ENCODE measurements around the gene CDH4. TPM values are rescaled to one million over a fixed set of nuclear protein-coding genes. Genes with fewer than 3 reads are reported as not detected.
A peak's percentile ranks its signal among the peaks of the same experiment; 100 is the strongest.

Gene CDH4
- total RNA-seq: 0.17 and 0.47 TPM in 2 replicates

DNA sequence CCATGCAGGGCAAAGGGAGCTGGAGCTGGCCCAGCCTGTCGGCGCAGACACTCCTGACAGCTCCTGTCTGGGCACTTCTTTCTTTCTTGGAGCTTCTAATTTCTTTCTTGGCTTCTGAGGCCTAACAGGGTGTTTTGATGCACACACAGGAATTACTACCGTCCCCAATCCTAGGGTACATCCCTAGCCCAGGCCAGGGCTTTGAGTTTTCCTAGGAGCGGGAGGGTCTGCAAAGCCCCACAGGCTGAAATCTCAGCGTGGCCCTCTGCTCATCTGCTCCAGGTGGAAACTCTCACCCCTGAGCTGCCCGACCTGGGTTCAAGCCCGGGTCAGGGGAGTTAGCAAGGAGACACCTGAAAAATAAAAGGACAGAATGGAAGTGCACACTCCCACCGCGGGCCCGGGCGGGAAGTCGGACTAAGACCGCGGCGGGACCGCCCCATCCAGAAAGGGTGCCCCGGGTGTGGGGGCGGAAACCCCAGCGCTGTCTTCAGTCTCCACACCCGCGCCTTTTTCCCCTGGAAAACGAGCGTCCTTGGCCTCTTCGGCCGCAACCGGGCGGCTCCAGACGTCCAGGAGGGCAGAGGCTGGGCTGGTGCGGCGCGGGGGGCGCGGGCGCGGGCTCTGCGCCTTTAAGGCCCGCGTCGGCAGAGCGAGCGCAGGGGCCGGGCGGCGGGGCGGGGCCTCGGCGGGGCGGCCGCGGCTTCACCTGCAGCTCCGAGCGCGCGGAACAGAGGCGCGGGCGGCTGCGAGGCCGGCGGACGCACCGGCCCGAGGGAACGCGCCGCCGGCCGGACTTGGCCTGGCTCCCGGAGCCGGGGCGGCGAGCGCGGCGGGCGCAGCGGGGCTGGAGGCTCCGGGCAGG is at the start of gene CDH4:
CDH4 (plus strand) TSS at position 733 of the 865 bp plus-strand sequence.
- DNase-seq: peak; percentile 13

DNA sequence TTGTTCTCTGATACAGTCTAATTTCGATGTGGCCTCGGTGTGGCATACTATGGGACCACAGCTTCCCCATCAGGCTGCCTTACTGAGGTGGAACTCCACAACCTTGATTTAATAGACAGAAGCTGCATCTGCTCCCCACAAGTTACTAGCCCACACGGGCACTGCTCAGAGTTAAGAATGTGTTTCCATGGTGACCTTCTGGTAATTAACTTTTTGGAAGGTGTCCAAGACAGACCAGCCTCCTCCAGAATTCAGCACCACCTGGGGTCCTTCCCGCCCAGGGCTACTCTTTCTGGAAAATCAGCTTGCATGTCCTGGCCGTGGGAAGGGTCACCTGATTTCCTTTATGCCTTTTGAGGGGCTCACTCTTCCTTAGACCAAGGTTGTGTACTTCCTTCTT is 48.7 kb upstream of the CDH4 start:
- DNase-seq: no peak

DNA sequence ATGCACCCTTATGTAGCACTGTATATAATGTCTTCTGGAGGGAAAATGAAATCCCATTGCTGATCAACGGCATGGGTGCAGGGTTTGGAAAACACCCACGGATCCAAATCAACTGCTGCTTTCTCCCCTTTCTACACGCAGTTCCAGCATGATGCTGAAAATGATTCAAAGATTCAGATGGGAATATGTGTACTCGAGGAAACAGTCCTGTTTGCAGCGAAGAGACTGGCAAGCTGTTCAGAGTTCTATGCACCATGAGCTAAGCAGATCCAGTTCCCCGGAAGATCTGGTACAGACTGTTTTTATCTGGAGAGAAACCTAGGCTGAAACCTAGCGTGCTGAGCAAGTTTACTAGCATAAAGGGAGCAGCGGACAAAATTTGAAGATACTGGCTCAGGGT is 47.9 kb upstream of the CDH4 start:
- DNase-seq: no peak

DNA sequence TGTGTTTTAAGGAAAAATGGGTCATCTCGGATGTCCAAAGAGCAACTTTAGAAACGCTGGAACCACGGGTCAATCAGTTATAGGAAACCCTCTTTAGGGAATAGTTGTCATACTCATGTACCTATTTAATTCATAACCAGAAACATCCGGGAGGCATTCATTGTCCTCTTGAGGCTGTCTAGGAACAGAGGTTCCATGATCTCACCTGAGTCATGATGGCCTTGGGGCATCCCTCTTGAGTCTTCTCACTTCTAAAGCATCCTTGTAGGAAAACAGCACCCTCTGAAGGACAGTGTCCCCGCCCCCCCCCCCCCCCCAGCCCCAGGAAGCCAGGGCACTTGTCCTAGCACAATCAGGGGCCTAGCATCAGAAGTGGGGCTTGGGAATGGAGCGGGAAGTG is 46.3 kb upstream of the CDH4 start:
- no peak for DNase-seq

DNA sequence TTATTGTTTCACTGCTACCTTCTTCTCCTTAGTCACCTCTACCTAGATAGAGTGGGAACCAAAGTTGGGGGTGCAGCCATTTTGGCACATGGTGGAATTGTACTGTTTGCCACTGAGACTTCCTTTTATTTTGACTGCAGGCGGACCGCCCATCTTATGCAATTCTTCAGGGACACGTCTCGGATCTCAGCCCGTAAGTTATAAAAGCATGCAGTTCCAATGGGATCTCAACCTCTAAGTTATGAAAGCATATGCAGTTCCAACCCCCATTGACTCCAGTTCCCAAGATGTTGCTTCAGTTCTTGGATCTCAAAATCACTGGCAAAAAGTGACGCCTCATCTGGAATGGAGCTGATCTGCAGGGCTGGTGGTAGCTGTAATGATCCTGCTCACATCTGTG is 41.2 kb upstream of the CDH4 start:
- no peak for DNase-seq

DNA sequence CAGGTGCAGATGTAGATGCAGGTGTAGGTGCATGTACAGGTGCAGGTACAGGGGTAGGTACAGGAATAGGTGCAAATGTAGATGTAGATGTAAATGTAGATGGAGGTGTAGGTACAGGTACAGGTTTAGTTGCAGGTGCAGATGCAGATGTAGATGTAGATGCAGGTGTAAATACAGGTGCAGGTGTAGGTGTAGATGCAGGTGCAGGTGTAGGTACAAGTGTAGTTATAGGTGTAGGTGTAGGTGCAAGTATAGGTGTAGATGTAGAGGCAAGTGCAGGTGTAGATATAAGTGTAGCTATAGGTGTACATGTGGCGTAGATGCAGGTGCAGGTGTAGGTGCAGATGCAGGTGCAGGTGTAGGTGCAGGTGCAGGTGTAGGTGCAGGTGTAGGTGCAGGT is 34.2 kb upstream of the CDH4 start:
- DNase-seq: no peak

DNA sequence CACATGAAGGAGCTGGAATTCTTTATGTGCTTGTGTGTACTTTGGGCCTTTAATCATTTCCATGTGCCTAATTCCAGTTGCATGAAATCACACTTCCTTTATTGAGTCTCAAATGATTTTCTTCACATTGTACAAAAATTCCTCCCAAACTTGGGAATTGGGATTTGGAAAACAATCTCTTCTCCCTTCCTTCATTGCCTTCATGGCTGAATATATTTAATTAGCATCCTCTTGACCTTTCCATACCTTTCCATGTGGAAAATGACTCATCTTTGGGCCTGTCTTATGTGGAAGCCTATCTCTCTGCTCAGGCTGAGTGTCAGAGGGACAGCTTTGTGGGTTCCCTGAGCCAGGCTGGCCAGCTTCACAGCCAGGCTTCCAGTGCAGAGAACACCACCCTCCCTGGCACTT is 33.0 kb upstream of the CDH4 start:
- peak; percentile 7 for DNase-seq

DNA sequence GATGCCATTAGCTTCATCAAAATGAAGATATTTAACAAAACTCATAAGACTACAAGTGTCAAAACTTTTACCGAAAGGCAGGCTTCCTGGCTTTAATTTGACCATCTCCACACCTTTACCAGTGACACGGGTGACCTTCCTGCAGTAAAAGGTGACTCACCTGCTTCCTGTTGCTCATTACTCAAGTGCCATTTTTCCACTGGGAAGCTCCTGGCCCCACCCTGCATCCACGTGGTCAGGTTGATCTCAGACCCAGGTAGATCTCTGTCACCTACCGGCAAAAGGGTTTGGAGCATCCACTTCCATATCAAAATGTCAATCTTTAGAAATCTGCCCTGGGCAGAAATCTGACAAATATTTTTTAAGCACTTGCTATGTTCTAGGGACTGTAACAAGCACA is 31.9 kb upstream of the CDH4 start:
- no peak for DNase-seq

DNA sequence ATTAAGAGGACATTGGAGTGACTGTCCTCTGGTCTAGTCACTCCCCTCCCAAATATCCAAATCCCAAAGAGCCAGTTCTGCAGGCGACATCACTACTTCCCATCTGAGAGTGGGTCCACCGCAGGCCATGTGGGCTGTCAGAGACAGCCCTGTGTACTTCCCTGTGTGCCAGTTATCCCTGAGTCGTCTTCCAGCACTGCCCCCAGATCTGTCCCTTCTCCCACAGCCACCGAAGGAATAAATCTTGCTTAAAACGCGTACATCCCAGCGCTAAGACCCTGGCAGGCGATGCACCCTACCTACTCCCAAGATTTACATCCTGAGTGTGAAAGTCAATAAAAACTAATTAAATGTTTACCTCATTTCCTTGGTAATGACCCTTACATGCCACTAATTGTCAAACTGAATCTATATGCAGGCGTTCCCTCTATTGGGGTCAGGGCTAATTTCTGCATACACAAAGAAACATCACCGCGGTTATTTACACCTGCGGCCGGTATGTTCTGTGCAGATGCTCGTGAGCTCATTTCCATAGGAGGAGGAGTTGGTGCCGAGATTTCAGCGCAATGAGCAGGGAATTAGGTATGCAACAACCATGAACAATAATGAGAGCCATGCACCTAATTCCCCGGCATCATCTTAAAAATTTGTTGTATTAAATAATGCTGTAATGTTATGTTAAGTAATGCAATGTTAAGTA is 31.3 kb upstream of the CDH4 start:
- DNase-seq: no peak

DNA sequence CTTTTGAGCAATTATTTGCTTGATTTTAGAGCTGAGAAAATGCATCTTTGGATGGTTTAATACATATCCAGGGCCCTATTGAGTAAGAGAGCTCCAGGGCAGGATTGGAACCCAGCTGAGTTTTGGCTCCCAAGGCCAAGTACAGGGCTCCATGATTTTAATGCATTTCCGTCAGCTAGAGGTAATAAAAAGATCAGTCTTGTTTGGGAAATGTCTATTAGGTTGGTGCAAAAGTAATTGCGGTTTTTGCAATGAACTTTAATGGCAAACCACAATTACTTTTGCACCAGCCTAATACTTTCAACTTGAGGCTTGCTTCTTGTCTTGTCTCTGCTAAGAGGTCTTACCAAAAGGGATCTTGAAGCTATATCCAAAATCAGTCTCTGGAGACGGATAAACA is 29.4 kb upstream of the CDH4 start:
- DNase-seq: no peak

DNA sequence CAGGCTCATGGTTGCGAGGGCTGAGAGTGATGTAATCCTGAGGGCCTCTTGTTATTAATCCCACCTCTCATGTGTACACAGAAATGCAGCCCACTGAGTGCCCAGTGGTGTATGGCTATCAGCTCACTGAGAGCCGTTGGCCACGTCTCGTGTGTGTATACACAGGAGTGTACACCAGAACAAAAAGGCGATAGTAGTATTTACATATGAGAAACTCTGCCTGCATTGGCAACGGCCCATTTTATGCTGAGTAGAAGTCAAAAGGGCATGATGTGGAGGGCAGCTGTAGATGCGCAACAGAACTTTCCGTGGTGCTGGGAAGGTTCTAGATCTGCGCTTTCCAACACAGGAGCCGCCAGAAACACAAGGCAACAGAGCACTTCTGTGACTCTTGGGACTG is 28.9 kb upstream of the CDH4 start:
- no peak for DNase-seq

DNA sequence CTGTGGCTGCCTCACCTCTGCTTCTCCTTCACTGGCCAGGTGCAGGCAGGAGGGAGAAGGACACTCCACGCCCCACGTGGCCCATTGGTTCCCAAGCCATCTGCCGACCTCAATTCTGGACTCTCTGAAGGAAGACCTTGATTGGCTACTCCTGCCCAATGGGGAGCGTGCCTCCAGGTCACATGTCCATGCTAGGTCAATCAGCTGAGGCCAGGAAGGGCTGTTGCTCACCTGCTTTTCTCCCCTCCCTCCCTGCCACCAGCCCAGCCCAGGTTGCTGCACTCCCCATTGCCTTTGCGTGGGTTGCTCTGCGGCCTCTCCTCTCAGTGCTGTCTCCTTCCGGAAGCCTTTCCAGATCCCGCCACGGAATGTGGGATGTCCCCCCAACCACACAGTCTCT is 21.9 kb upstream of the CDH4 start:
- no peak for DNase-seq

DNA sequence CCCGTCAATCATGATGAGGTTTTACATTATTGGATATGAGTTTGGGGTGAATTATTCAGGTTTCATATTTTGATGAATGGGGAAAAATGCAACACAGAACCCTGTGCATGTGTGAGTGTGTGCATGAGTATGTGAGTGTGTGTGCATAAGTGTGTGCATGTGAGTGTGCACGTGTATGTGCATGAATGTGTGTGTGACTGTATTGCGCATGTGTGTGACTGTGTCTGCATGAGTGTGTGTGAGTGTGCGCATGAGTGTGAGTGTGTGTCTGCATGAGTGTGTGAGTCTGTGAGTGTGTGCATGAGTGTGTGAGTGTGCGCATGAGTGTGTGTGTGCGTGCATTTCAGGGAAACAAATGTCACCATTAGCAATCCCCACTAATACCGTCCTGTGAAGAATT is 18.5 kb upstream of the CDH4 start:
- no peak for DNase-seq

DNA sequence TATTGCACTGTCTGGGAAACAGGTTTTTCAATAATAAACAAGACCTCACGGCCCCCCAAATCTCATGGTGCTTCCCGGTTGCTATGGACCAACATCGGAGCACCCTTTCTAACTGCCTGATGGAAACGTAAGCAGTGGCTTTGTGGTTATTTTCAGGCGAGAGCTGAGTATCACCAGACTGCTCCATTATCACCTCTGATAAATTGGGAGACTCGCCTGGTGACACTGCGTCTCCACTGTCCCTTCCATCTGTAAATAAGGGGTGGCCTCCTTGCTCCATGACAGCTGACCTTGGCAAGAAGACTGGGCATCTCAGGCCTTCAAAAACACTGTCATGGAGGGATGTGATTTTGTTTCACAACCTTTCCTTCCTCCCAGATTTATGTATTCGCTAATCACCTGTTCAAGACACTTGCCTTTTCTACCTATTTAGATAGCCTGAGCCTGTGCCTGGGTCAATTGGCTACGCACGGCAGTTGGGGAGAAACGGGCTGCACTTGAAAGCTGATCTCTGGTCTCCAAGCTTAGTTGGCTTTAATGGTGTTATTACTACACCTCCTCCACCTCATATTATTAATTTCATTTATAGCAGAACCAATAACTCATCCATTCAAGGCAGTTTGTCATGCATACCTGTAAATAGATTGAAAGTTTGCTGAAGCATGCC is 17.7 kb upstream of the CDH4 start:
- DNase-seq: no peak

DNA sequence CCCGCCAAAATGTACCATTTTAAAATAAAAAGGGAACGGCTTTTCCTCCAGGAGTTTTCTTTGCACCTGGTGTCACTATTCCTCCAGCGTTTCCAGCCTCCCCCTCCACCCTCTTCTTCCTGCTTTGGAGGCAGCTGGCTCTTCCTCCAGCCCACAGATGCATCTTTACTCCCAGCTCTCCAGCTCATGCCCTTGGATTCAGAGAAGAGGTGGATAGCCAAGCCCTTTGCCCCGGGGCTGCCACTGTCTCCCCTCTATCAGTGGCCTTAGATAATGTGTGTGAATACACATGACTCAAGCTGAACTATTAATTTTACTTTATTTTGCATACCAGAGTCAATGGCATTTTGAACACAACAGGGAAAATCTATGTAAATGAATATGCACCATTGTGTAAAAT is 15.3 kb upstream of the CDH4 start:
- DNase-seq: no peak

DNA sequence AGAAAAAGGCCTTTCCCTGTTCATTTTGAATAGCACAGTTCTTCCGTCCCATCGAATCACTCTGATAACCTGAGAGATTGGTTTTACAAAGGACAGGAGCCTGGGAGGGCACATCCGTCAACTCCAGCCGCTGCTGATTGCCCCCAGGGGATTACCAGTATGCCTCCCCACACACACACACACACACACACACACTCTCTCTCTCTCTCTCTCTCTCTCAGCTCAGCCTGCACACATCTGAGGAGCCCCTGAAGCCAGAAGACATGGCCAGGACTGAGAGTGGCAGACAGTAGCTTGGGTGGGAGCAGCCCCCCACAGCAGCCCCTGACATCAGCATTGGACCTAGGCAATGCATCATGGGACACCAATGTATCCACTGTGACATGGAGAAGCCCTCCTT is 13.2 kb upstream of the CDH4 start:
- no peak for DNase-seq

DNA sequence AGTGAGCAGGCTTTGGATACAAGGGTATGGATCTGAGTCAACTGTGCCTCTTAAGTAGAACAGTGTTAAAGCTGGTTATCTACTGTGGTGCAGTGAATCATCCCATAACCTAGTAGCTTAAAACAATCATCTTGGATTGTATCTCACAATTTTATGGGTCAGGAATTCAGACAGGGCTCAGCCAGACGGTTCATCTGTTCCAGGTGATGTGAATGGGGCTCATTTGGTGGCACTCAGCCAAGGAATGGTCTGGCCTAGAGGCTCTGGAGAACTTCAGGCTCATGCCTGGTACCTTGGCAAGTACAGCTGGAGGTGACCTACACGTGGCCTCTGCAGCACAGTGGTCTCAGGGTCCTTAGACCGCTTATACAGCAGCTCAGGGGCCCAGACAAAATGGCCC is 11.2 kb upstream of the CDH4 start:
- no peak for DNase-seq

DNA sequence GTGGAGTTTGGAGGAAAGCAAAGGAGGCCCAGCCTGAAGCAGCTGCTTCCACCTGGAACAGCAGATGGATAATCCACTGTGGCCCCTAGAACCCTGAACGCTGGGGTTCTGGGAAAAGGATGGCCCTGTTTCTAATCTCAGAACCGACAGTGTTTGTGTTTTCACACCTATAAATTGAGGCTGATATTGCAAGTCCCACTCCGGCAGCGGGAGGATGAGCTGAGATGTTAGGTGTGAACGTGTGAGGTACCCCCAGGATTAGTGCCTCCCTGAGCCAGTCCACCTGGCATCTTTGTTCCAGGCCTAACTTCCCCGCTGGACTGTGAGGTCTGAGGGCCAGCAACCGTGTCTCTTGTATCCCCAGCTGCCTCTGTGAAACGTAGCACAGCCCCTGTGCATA is 7.8 kb upstream of the CDH4 start:
- no peak for DNase-seq

DNA sequence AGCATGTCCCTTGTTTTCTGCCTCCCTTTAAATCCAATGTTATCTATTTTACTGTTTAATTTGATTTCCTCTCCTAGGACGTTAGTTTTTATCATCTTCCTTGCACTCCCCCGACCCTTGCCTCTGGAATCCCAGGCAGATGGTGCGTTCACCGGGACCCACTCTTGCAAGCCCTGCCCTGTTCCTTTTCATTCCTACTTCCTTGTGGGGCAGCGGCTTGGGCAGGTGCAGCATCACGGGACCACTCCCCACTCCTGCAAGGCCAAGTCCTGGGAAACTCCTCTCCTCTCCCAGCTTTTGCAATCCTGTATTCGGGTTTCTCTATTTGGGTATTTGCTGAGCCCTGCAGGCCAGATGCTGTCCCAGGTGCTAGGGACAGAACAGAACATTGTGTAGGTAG is 5.8 kb upstream of the CDH4 start:
- DNase-seq: no peak

DNA sequence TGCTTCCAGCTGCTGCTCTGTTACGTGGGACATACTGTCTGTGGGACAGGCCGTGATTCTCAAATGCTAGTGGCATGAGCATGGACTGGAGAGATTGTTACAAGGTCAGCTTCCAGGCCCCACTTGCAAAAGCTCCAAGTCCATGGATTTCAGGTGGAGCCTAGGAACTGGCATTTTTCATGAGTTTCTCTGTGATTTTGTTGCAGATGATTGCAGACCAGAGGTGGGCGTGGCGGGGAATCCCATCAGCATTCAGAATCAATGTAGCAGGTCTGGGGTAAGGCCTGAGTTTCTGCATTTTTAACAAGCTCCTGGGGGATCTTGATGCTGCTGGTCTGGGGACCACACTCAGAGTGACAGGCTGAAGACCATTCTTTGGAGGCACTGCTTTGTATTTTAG is 2.4 kb upstream of the CDH4 start:
- DNase-seq: no peak

DNA sequence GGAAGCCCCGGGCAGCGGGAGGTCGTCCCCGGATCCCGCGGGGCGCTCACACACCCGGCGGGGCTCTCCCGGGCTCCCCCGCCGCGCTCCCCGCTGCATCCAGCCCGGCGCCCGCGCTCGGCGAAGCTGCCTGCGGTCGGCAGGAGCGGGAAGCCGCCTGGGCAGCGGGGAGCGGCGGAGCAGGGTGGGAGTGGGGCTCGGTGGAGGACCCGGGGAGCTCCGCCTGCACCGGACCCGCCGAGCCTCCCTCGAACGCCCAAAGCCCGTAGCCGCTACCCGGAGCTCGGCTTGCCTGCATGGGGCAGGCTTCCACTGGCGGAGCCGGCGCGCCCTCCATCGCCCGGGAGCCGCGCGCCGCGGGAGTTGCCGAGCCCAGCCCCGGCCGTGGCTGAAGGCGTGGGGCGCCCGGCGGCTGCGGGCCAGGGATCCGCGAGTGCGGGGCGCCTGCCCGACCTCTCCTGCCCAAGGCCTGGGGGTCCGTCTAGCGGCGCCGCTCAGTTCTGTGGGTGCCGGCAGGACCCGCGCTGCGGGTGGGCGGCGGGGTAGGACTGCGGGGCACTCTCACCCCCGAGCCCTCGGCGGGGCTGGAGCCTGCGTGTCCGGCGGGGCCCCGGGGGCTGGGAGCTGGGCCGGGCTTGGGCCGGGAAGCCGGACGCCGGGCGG is 671 bp downstream of the CDH4 start:
- peak; percentile 19 for DNase-seq

DNA sequence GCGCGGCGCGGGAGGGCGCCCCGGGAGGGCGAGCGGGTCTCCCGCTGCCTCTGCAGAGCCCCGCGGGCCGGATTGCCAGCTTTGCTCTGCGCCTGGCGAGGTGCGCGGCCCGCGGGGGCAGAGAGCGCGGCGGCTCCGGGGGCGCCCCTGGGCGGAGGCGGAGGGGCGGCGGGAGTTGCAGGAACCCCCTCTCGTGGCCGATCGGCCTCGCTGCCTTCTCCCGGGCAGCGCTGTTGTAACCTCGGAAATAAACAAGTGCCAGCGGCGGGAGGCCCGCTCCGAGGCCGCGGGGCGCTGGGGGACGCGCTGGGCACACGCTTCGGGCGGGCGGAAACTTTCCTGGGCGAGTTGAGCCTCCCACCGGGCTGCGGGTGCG is 1.2 kb downstream of the CDH4 start:
- peak; percentile 30 for DNase-seq

All from dermis blood vessel endothelial cell (primary cell).